Heart left ventricle (tissue), 16 donors: ENCODE results near the gene CCDC183. TPM values are rescaled to one million over a fixed set of nuclear protein-coding genes. Genes with fewer than 3 reads are reported as not detected.
"Not testable (repeated sequence)": the region's sequence is repeated elsewhere in the genome, so short reads cannot be mapped to it uniquely, and the experiment has no call there.

Experiments used
- ATAC-seq, 4 donors: fragments of 200-7000 bp; cut with Tn5 transposase; one replicate each; pipeline ENCODE4 v1.9.1; 2020 to 2022; ENCODE audit warnings: moderate library complexity in 4 of 4, mild to moderate bottlenecking in 3 of 4, moderate number of reproducible peaks in 1 of 4
- DNase-seq, 5 donors: peaks; one replicate each; pipeline ENCODE4 v3.0.0-alpha.2; 2020
- H3K27ac ChIP-seq, 12 donors: fragments of 200-600 bp; sonication (generic) in 4 of 12; one replicate each; pipeline versions ENCODE4 v1.5.0 to v1.8.0; 2016 to 2022; ENCODE audit warnings: mild to moderate bottlenecking in 2 of 12
- H3K27me3 ChIP-seq, 9 donors: fragments of 200-600 bp; sonication (generic) in 2 of 9; one replicate each; pipeline versions ENCODE4 v1.5.1 to v1.8.0; 2016 to 2022; ENCODE audit warnings: mild to moderate bottlenecking in 3 of 9
- H3K36me3 ChIP-seq, 9 donors: fragments of 200-600 bp; sonication (generic) in 2 of 9; one replicate each; pipeline versions ENCODE4 v1.5.0 to v1.8.0; 2018 to 2022; ENCODE audit warnings: mild to moderate bottlenecking in 2 of 9
- H3K4me1 ChIP-seq, 12 donors: fragments of 200-600 bp; sonication (generic) in 4 of 12; one replicate each; pipeline versions ENCODE4 v1.5.0 to v1.8.0; 2016 to 2022; ENCODE audit warnings: mild to moderate bottlenecking in 3 of 12
- H3K4me3 ChIP-seq, 12 donors: fragments of 200-600 bp; sonication (generic) in 4 of 12; one replicate each; pipeline versions ENCODE4 v1.5.0 to v1.8.0; 2017 to 2022; ENCODE audit warnings: mild to moderate bottlenecking in 9 of 12, moderate library complexity in 4 of 12
- H3K9me3 ChIP-seq, 12 donors: fragments of 200-600 bp; sonication (generic) in 4 of 12; one replicate each; pipeline versions ENCODE4 v1.5.0 to v1.8.0; 2016 to 2022; ENCODE audit warnings: mild to moderate bottlenecking in 1 of 12
- CTCF ChIP-seq, 12 donors: fragments of 200-600 bp; sonication (generic) in 4 of 12; IDR thresholded peaks; one replicate each; pipeline versions ENCODE4 v1.5.0 to v1.8.0; 2018 to 2022; ENCODE audit warnings: antibody characterized with exemption in 12 of 12, mild to moderate bottlenecking in 5 of 12
- POLR2A ChIP-seq, 2 donors: fragments of 450-650 bp; IDR thresholded peaks; one replicate each; pipeline ENCODE4 v1.6.1; 2017; ENCODE audit warnings: antibody characterized with exemption in 2 of 2, mild to moderate bottlenecking in 2 of 2, moderate library complexity in 2 of 2
- WGBS, 4 donors: extraction: QIAGEN DNeasy Blood & Tissue Kit in 2 of 4; methylation state at CpG; one replicate each; pipeline versions ENCODE4 v1.1.5 to v1.1.7; 2013 to 2018; 5-methylcytosine and 5-hydroxymethylcytosine counted together
- intact Hi-C, 10 donors: fragments of 100-400 bp; cut with DNase I; formaldehyde crosslinking; loops; one replicate each; pipeline versions ENCODE4 v1.11.1 to v1.14.2; 2022
- polyA plus RNA-seq, 2 donors: library from polyadenylated mRNA; stranded (reverse); fragments of 200-250 nt; gene quantifications; one replicate each; pipeline ENCODE4 v1.2.3, GENCODE V29; 2013
- total RNA-seq, 9 donors: library from RNA; depleted of rRNA in 2 of 9; stranded (reverse); fragments of >200 nt in 2 of 9; fragmentation: NEBNext Ultra II Directional in 3 of 9; extraction: Animal tissue kit (Norgen Biotek cat#: 25700) in 3 of 9; gene quantifications; one replicate each; pipeline versions ENCODE4 v1.1.0 to v1.2.4, GENCODE V29; 2016 to 2023
- donor health status: ischemic (EF 13 %, LVEDD 7.1; RV severe dilation, severe dysfunction).
- donor health status: healthy with polysubstance abuse.
- donor health status: DM: no; HTN: yes; CAD: no.
- donor health status: DM: no; HTN: no; CAD: no.
- donor health status: ischemic (EF 25% LVEDD 6.9; RV normal size, moderate dysfunction).
- donor health status: ischemic (EF 25% LVEDD 5.7; RV mildly dilated, moderate dysfunction).
- donor health status: healthy.
- donor health status: DM: yes; HTN: yes; CAD: no.
- donor health status: ischemic (EF 35%, LVEDD 5.7; RV mildly dilated, moderate dysfunction).
- donor health status: nonischemic (EF 11% LVEDD 7.7; RV severe dilation, severe dysfunction).
- donor health status: DM: yes; HTN: yes; CAD: no.
- donor health status: PGD.
- donor health status: ischemic (EF 29% LVEDD 5.4; RV normal size, mild dysfunction).
- donor health status: nonischemic (EF 23%, LVEDD 6.1; RV moderate dilation, normal function).

The CCDC183 gene
- total and polyA plus RNA-seq, 11 donors, result 0.32 to 4.7 (median 1.4) TPM

DNA sequence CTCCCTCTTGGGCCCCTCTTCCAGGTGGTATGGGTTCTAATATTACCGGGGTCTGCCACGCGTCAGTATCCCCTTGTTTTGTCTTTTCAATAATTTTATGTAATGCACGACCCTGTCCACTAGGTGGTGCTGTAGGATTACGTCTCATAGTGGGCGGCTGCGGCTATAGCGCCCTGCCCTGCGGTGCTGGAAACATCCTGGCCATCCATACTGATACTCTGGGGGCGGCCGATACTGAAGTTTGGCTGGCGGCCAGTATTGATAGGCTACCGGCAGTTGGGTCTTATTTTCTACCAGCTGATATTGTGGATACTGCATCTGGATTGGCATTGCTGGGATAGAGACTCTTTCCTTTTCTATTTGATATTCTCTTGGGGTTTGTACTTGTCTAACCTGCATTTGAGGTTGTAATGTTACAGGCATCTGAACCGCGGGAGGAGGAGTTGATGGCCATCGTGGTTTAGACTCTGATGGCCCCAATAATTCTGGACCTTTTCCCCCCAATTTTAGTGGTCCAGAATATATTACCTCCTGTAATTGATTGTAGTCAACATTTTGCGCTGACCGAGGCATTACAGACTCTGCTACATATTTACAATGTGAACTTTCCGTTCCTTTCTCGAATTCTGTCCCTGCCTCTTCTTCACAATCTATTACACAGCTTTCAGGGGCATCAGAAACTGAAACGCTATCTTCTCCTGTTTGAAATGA, 8.3 kb upstream of the CCDC183 start:
- WGBS, 4 donors, result 15 to 19% (median 17%) methylated on average over 21 of the region's 21 CpGs
- ATAC-seq, result no peak
- Histone ChIP-seq H3K27ac (peak overlapping the region in 1 of 12 donors; percentile 39), H3K4me3 (peak overlapping the region in 1 of 12 donors; percentile 8), H3K4me1 (peaks cover 6 to 37% (median 22%) of the 10 kb centered on the region in 12 donors), H3K9me3 (no peaks in the 10 kb centered on the region), H3K36me3 (peaks cover 0 to 7% (median 0%) of the 10 kb centered on the region in 9 donors), H3K27me3 (no peaks in the 10 kb centered on the region)
- peak; percentile 81 to 93 (median 90) for TF ChIP-seq CTCF (IDR thresholded peaks at IDR 0.05)
- no peak for TF ChIP-seq POLR2A (IDR thresholded peaks at IDR 0.05)
- intact Hi-C loops, result loop anchor here (1.0 to 10.0 kb wide), 7 partner anchors 247 to 447 kb away; partner anchors contain the start of genes CYSRT1 (in 2 of the 10), RNF224 (in 2 of the 10), RNF208 (in 1 of the 10) and SLC34A3 (in 1 of the 10)
- peak; percentile 59 to 81 (median 69) for DNase-seq

DNA sequence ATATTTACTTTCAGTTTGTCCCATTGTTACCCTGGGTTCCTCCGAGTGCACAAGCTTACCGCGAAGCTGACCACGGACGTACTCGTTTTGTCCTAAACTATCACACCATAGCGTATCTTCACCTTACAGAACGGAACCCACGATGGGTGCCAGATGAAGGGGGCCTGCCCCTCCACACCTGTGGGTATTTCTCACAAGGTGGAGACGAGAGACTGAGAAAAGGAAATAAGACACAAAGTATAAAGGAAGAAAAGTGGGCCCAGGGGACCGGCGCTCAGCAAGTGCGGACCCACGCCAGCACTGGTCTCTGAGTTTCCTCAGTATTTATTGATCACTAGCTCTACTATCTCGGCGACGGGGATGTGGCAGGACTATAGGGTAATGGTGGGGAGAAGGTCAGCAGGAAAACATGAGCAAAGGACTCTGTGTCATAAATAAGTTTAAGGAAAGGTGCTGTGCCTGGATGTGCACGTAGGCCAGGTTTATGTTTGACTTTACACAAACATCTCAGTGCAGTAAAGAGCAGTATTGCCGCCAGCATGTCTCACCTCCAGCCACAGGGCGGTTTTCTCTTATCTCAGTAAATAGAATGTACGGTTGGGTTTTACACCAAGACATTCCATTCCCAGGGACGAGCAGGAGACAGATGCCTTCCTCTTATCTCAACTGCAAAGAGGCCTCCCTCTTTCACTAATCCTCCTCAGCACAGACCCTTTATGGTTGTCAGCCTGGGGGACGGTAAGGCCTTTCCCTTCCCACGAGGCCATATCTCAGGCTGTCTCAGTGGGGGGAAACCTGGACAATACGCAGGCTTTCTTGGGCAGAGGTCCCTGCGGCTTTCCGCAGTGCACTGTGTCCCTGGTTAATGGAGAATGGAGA, 7.3 kb upstream of the CCDC183 start:
- peaks cover 6 to 43% (median 24%) of the 10 kb centered on the region in 12 donors for H3K4me1 ChIP-seq
- not testable (repeated sequence) for H3K9me3 ChIP-seq, H3K27me3 ChIP-seq, DNase-seq, ATAC-seq
- 66 to 70% (median 68%) methylated on average over 27 of the region's 27 CpGs for WGBS, 4 donors
- H3K36me3 ChIP-seq, result peaks cover 0 to 12% (median 0%) of the 10 kb centered on the region in 9 donors
- intact Hi-C loops, result loop anchor here in 5 of 10 donors (1.0 to 10.0 kb wide), 7 partner anchors 246 to 446 kb away; partner anchors contain the start of genes CYSRT1 (in 2 of the 5), RNF224 (in 2 of the 5), RNF208 (in 1 of the 5) and SLC34A3 (in 1 of the 5)
- peak overlapping the region in 1 of 12 donors; percentile 2 for H3K4me3 ChIP-seq
- H3K27ac ChIP-seq, result peak overlapping the region in 3 of 12 donors; percentile 38 to 99 (median 39)

DNA sequence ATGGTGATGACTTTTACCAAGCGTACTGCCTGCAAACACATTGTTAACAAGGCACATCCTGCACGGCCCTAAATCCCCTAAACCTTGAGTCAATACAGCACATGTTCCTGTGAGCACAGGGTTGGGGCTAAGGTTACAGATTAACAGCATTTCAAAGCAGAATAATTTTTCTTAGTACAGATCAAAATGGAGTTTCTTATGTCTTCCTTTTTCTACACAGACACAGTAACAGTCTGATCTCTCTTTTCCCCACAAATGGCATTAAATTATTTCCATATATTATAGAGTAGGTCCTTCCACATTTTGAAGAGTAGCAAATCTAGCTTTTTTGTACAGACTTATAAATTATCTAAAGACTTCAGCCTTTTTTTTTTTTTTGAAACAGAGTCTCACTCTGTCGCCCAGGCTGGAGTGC, 6.6 kb upstream of the CCDC183 start:
- WGBS, 4 donors, result 78 to 86% (median 82%) methylated on average over 3 of the region's 3 CpGs
- no peak for ATAC-seq

More for the DNA sequence above, 6.6 kb upstream of the CCDC183 start:
- Histone ChIP-seq H3K9me3 (no peaks in the 10 kb centered on the region), H3K4me3 (no peak overlapping the region), H3K27me3 (no peaks in the 10 kb centered on the region), H3K4me1 (peaks cover 6 to 44% (median 24%) of the 10 kb centered on the region in 12 donors), H3K27ac (peak overlapping the region in 3 of 12 donors; percentile 58 to 99 (median 98)), H3K36me3 (peaks cover 0 to 14% (median 0%) of the 10 kb centered on the region in 9 donors)
- no peak for DNase-seq
- intact Hi-C loops, result loop anchor here in 4 of 10 donors (2.0 to 10.0 kb wide), 6 partner anchors 245 to 445 kb away; partner anchors contain the start of genes CYSRT1 (in 2 of the 4), RNF224 (in 2 of the 4), RNF208 (in 1 of the 4) and SLC34A3 (in 1 of the 4)
- TF ChIP-seq CTCF (IDR thresholded peaks at IDR 0.05), result no peak
- TF ChIP-seq POLR2A (IDR thresholded peaks at IDR 0.05), result no peak
